OCI-LY3 (cell line): Measurements from ENCODE around the gene UBE2S.

ENCODE experiments used
- CTCF ChIP-seq: fragments of 200-600, 300-600 bp; sonication (generic); IDR thresholded peaks from 2 replicates; pipeline ENCODE4 v1.5.1; 2014; ENCODE audit warnings: antibody characterized with exemption, low read length, low read depth
- EZH2phosphoT487 ChIP-seq: fragments of 200-600 bp; shearing (Covaris generic); IDR thresholded peaks from 2 replicates; pipeline ENCODE4 v1.6.1; 2018; ENCODE audit warnings: antibody characterized with exemption, mixed run types, low read depth

GRCh38 chr19:55385724-55386492 lies 21.7 kb downstream of the UBE2S start, which contains the start of gene RPL28:
- TF ChIP-seq CTCF (no peak), EZH2phosphoT487 (no peak)
